Smooth muscle cell (in vitro differentiated cells): ENCODE measurements around the gene EFNA3. TPM values are rescaled to one million over a fixed set of nuclear protein-coding genes. Genes with fewer than 3 reads are reported as not detected.

Source experiments
- DNase-seq: peaks from one replicate; lab custom pipeline; 2025; ENCODE audit not compliant: unreplicated experiment; lab: John Stamatoyannopoulos, UW
- H2AFZ ChIP-seq: fragments of 200-600 bp; sonication (generic); 2 replicates; pipeline ENCODE4 v1.6.0; 2016; ENCODE audit warnings: antibody characterized with exemption, low read depth, mild to moderate bottlenecking
- H3F3A ChIP-seq: fragments of 200-600 bp; sonication (generic); 2 replicates; pipeline ENCODE4 v1.6.0; 2017; ENCODE audit warnings: antibody characterized with exemption, low read depth
- H3K27ac ChIP-seq: fragments of 200-600 bp; sonication (generic); 2 replicates; pipeline ENCODE4 v1.5.1; 2016; ENCODE audit warnings: low read depth, mild to moderate bottlenecking
- H3K27me3 ChIP-seq: fragments of 200-600 bp; sonication (generic); 2 replicates; pipeline ENCODE4 v1.6.1; 2016; ENCODE audit warnings: low read depth, mild to moderate bottlenecking
- H3K36me3 ChIP-seq: fragments of 200-600 bp; sonication (generic); 2 replicates; pipeline ENCODE4 v1.5.1; 2016; ENCODE audit warnings: low read depth
- H3K4me1 ChIP-seq: fragments of 200-600 bp; sonication (generic); 2 replicates; pipeline ENCODE4 v1.5.1; 2016; ENCODE audit warnings: low read depth
- H3K4me2 ChIP-seq: fragments of 200-600 bp; sonication (generic); 2 replicates; pipeline ENCODE4 v1.6.0; 2016; ENCODE audit warnings: mild to moderate bottlenecking
- H3K4me3 ChIP-seq: fragments of 200-600 bp; sonication (generic); 2 replicates; pipeline ENCODE4 v1.5.1; 2016; ENCODE audit warnings: mild to moderate bottlenecking
- H3K79me2 ChIP-seq: fragments of 200-600 bp; sonication (generic); 2 replicates; pipeline ENCODE4 v1.6.0; 2016; ENCODE audit warnings: low read depth, mild to moderate bottlenecking
- H3K9ac ChIP-seq: fragments of 200-600 bp; sonication (generic); 2 replicates; pipeline ENCODE4 v1.6.0; 2016; ENCODE audit warnings: low read depth
- H3K9me3 ChIP-seq: fragments of 200-600 bp; sonication (generic); replicated peaks from 2 replicates; pipeline ENCODE4 v1.5.1; 2016; ENCODE audit warnings: low read depth
- H4K20me1 ChIP-seq: fragments of 200-600 bp; sonication (generic); 2 replicates; pipeline ENCODE4 v1.6.0; 2016; ENCODE audit warnings: low read depth
- CTCF ChIP-seq: fragments of 200-600 bp; sonication (generic); IDR thresholded peaks from 2 replicates; pipeline ENCODE4 v1.5.1; 2017; ENCODE audit warnings: borderline replicate concordance, mild to moderate bottlenecking, antibody characterized with exemption; ENCODE audit not compliant: insufficient read depth, poor library complexity, severe bottlenecking
- WGBS: methylation state at CpG from one replicate; pipeline ENCODE4 v1.1.7; 2016; ENCODE audit warnings: low lambda C conversion rate; 5-methylcytosine and 5-hydroxymethylcytosine counted together
- polyA plus RNA-seq: library from polyadenylated mRNA; unstranded; fragments of >200 nt; fragmentation: Nextera tagmentation; extraction: Ambion mirVana; gene quantifications from 2 replicates; pipeline ENCODE4 v1.2.1, GENCODE V29; 2016
- total RNA-seq: library from RNA; depleted of rRNA; stranded (reverse); fragments of >200 nt; gene quantifications from 2 replicates; pipeline ENCODE4 v1.2.3, GENCODE V29; 2014

EFNA3 gene
- total and polyA plus RNA-seq, 2 experiments from 2014 or later, result 5.2 to 9.1 TPM

GRCh38 chr1:155030899-155031298 is 47.7 kb upstream of the EFNA3 start:
- TF ChIP-seq CTCF, result no peak
- no peaks in the 10 kb centered on the region for H4K20me1 ChIP-seq
- H3K4me3 ChIP-seq, result no peak overlapping the region
- DNase-seq, result no peak
- no peaks in the 10 kb centered on the region for H3K9me3 ChIP-seq
- no peak overlapping the region for H3K4me2 ChIP-seq
- H3K79me2 ChIP-seq, result no peaks in the 10 kb centered on the region
- no peak overlapping the region for H2AFZ ChIP-seq
- no peak overlapping the region for H3K27ac ChIP-seq
- no peaks in the 10 kb centered on the region for H3K36me3 ChIP-seq
- no peaks in the 10 kb centered on the region for H3K27me3 ChIP-seq
- WGBS, result 95% methylated on average over 7 of the region's 11 CpGs
- no peaks in the 10 kb centered on the region for H3K4me1 ChIP-seq
- H3K9ac ChIP-seq, result no peak overlapping the region
- H3F3A ChIP-seq, result no peaks in the 10 kb centered on the region

- DNase-seq, result no peak
Measured at GRCh38 chr1:155032886-155033285, 45.8 kb upstream of the EFNA3 start.

GRCh38 chr1:155033524-155033923 is 45.1 kb upstream of the EFNA3 start, which contains the start of the genes DCST1 and DCST2:
TSS of gene DCST1 (plus strand) at chr1:155033824. CDS start at chr1:155034037, 213 bp downstream.
TSS of gene DCST2 (minus strand) at chr1:155033781. CDS start at chr1:155033701, 80 bp downstream.
- Histone ChIP-seq H3K4me2 (no peak within 1 kb of the TSS), H4K20me1 (no peaks in the 10 kb centered on the region), H3K4me1 (no peaks in the 10 kb centered on the region), H3K4me3 (no peak within 1 kb of the TSS), H3F3A (no peaks in the 10 kb centered on the region), H3K36me3 (no peaks in the 10 kb centered on the region), H3K27me3 (no peaks in the 10 kb centered on the region), H3K79me2 (no peaks in the 10 kb centered on the region), H3K9ac (no peak within 1 kb of the TSS), H3K27ac (no peak within 1 kb of the TSS), H2AFZ (no peak within 1 kb of the TSS), H3K9me3 (no peaks in the 10 kb centered on the region)
- TF ChIP-seq CTCF, result no peak
- no peak for DNase-seq
- 96% methylated on average over 9 of the region's 9 CpGs for WGBS

More at GRCh38 chr1:155032886-155033285, 45.8 kb upstream of the EFNA3 start:
- no peaks in the 10 kb centered on the region for H3F3A ChIP-seq
- no peak overlapping the region for H3K4me2 ChIP-seq
- H3K36me3 ChIP-seq, result no peaks in the 10 kb centered on the region
- no peaks in the 10 kb centered on the region for H3K4me1 ChIP-seq
- TF ChIP-seq CTCF, result no peak
- H2AFZ ChIP-seq, result no peak overlapping the region
- no peaks in the 10 kb centered on the region for H3K79me2 ChIP-seq
- whole genome bisulfite sequencing, result 95% methylated on average over 12 of the region's 12 CpGs
- no peak overlapping the region for H3K4me3 ChIP-seq
- no peak overlapping the region for H3K27ac ChIP-seq
- no peak overlapping the region for H3K9ac ChIP-seq
- no peaks in the 10 kb centered on the region for H4K20me1 ChIP-seq
- no peaks in the 10 kb centered on the region for H3K9me3 ChIP-seq
- H3K27me3 ChIP-seq, result no peaks in the 10 kb centered on the region
